Loucy (cell line): ENCODE data around the gene MRPL19.

Experiments used
- H2AFZ ChIP-seq: fragments of 200-600 bp; sonication (generic); 2 replicates; pipeline ENCODE4 v1.6.0; 2016; ENCODE audit warnings: antibody characterized with exemption, mild to moderate bottlenecking, low read length, moderate library complexity
- H3F3A ChIP-seq: fragments of 200-600 bp; 2 replicates; pipeline ENCODE4 v1.6.0; 2016; ENCODE audit warnings: antibody characterized with exemption, low read depth, mild to moderate bottlenecking
- H3K27me3 ChIP-seq: fragments of 200-600 bp; sonication (generic); 2 replicates; pipeline ENCODE4 v1.6.1; 2014; ENCODE audit warnings: low read length, mild to moderate bottlenecking; ENCODE audit not compliant: insufficient read depth, poor library complexity, severe bottlenecking
- H3K36me3 ChIP-seq: fragments of 200-600 bp; sonication (generic); 2 replicates; pipeline ENCODE4 v1.6.1; 2016; ENCODE audit warnings: low read length; ENCODE audit not compliant: insufficient read depth
- H3K4me1 ChIP-seq: fragments of 200-600 bp; sonication (generic); 2 replicates; pipeline ENCODE4 v1.5.1; 2014; ENCODE audit warnings: low read length, mild to moderate bottlenecking; ENCODE audit not compliant: insufficient read depth, poor library complexity, severe bottlenecking
- H3K4me2 ChIP-seq: fragments of 200-600 bp; sonication (generic); 2 replicates; pipeline ENCODE4 v1.6.0; 2014; ENCODE audit warnings: antibody characterized with exemption, low read length, low read depth, mild to moderate bottlenecking; ENCODE audit not compliant: poor library complexity, severe bottlenecking
- H3K4me3 ChIP-seq: fragments of 200-600 bp; sonication (generic); 2 replicates; pipeline ENCODE4 v1.5.1; 2014; ENCODE audit warnings: low read length, mild to moderate bottlenecking, mixed read lengths; ENCODE audit not compliant: poor library complexity, severe bottlenecking
- H3K79me2 ChIP-seq: fragments of 200-600 bp; sonication (generic); 2 replicates; pipeline ENCODE4 v1.6.1; 2014; ENCODE audit warnings: low read length; ENCODE audit not compliant: insufficient read depth
- H3K9ac ChIP-seq: fragments of 200-600 bp; sonication (generic); 2 replicates; pipeline ENCODE4 v1.6.0; 2014; ENCODE audit warnings: mild to moderate bottlenecking, low read depth, low read length, moderate library complexity; ENCODE audit not compliant: poor library complexity, severe bottlenecking
- H3K9me2 ChIP-seq: fragments of 200-600 bp; sonication (generic); replicated peaks from 2 replicates; pipeline ENCODE4 v1.6.1; 2016; ENCODE audit warnings: low read depth, low read length, mixed read lengths
- H3K9me3 ChIP-seq: fragments of 200-600 bp; sonication (generic); 2 replicates; pipeline ENCODE4 v1.6.1; 2014; ENCODE audit warnings: mild to moderate bottlenecking, antibody characterized with exemption, low read length, low read depth; ENCODE audit not compliant: insufficient read depth
- H4K20me1 ChIP-seq: fragments of 200-600 bp; sonication (generic); 2 replicates; pipeline ENCODE4 v1.6.0; 2014; ENCODE audit warnings: antibody characterized with exemption, low read length, mild to moderate bottlenecking; ENCODE audit not compliant: insufficient read depth, poor library complexity, severe bottlenecking
- EZH2phosphoT487 ChIP-seq: fragments of 200-600 bp; IDR thresholded peaks from 2 replicates; pipeline ENCODE4 v1.6.1; 2018; ENCODE audit warnings: antibody characterized with exemption, mild to moderate bottlenecking, moderate library complexity, borderline replicate concordance
- TF ChIP-seq, protein P1 (sequence below): fragments of 200-600 bp; sonication (generic); conservative IDR thresholded peaks from 2 replicates; pipeline ENCODE4 v1.5.1; 2014; ENCODE audit warnings: mild to moderate bottlenecking, antibody characterized with exemption, low read length

MRPL19 gene

DNA sequence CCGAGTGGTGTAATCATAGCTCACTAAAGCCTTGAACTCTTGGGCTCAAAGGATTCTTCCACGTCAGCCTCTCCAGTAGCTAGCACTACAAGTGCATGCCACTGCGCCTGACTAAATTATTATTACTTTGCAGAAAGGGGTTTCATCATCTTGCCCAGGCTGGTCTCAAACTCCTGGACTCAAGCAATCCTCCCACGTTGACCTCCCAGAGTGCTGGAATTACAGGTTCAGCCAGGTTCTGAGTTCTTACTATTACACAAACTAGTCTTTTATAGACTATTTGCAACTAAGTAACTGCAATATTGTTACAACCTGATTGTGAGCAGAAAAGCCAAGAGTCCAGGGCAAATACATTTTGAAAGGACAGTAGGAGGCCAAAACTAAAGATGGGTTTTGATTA lies 35.9 kb upstream of the MRPL19 start:
- no peak overlapping the region for H3K9ac ChIP-seq
- H3K4me3 ChIP-seq, result no peak overlapping the region
- no peak overlapping the region for H3K4me2 ChIP-seq
- no peaks in the 10 kb centered on the region for H3K9me3 ChIP-seq
- TF ChIP-seq, protein P1, sequence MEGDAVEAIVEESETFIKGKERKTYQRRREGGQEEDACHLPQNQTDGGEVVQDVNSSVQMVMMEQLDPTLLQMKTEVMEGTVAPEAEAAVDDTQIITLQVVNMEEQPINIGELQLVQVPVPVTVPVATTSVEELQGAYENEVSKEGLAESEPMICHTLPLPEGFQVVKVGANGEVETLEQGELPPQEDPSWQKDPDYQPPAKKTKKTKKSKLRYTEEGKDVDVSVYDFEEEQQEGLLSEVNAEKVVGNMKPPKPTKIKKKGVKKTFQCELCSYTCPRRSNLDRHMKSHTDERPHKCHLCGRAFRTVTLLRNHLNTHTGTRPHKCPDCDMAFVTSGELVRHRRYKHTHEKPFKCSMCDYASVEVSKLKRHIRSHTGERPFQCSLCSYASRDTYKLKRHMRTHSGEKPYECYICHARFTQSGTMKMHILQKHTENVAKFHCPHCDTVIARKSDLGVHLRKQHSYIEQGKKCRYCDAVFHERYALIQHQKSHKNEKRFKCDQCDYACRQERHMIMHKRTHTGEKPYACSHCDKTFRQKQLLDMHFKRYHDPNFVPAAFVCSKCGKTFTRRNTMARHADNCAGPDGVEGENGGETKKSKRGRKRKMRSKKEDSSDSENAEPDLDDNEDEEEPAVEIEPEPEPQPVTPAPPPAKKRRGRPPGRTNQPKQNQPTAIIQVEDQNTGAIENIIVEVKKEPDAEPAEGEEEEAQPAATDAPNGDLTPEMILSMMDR, result no peak
- TF ChIP-seq EZH2phosphoT487, result no peak
- no peaks in the 10 kb centered on the region for H4K20me1 ChIP-seq
- H3K36me3 ChIP-seq, result no peaks in the 10 kb centered on the region
- H3K9me2 ChIP-seq, result no peaks in the 10 kb centered on the region
- H3K79me2 ChIP-seq, result no peaks in the 10 kb centered on the region
- peaks cover 6% of the 10 kb centered on the region for H3K4me1 ChIP-seq
- H3K27me3 ChIP-seq, result no peaks in the 10 kb centered on the region
- no peak overlapping the region for H2AFZ ChIP-seq
- H3F3A ChIP-seq, result no peaks in the 10 kb centered on the region

DNA sequence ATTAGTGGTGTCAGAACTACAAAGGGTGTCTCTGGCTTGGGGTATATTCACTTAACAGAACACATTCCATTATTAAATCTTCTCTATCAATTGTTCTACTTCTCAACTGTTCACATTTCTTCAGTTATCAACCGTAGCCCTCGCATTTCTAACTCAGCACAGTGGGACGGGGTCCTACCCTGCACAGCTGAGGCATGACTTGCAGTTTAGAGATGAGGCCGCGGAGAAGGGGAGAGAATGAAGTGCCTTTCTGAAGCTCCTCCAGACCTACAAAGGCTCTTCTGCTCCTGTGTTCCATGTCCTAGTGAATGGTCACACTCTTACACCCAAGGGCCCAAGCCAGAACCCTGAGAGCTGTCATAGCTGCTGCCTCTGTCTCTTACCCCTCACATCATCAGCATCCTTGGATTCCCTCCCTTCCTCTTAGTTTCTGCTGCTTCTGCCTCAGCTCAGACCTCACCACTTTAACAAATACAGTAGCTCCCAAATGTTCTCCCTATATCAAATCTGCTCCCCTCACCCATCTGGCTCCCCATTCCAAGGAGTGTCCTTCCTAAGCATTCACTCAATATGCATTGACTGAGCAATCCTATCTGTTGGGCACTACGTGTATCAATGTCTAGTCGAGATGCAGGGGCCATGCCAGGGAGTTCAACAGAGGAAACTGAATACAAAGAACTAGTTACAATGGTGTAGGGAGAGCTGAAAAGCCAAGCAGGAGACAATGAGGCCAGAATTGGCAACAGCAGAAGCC lies 34.3 kb upstream of the MRPL19 start:
- no peaks in the 10 kb centered on the region for H3K27me3 ChIP-seq
- H2AFZ ChIP-seq, result no peak overlapping the region
- no peaks in the 10 kb centered on the region for H3F3A ChIP-seq
- H3K79me2 ChIP-seq, result no peaks in the 10 kb centered on the region
- no peak overlapping the region for H3K4me2 ChIP-seq
- H3K9me2 ChIP-seq, result no peaks in the 10 kb centered on the region
- H3K4me1 ChIP-seq, result peaks cover 6% of the 10 kb centered on the region
- no peak for TF ChIP-seq EZH2phosphoT487
- TF ChIP-seq, protein P1, result no peak
- H3K9me3 ChIP-seq, result no peaks in the 10 kb centered on the region
- no peak overlapping the region for H3K9ac ChIP-seq
- no peaks in the 10 kb centered on the region for H4K20me1 ChIP-seq
- H3K4me3 ChIP-seq, result no peak overlapping the region
- H3K36me3 ChIP-seq, result no peaks in the 10 kb centered on the region

DNA sequence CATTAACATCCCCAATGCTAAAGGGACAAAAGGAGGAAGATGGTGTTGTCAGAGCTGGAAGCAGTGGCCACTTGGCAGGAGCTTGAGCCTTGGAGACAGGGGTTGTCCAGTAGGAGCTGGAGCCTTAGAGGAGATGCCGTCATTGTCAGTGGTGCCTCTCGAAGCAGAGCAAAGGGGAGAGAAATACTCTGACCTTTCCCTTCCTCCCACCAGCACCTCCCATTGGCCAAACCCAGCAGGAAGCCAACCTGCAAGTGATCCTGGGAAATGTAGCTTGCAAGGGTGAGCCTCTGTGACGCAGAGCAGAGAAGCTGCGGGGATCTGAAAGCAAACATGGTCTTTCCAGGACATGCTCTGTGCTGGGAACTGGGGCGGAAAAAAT lies 33.7 kb upstream of the MRPL19 start:
- Histone ChIP-seq H3F3A (no peaks in the 10 kb centered on the region), H3K4me1 (peaks cover 6% of the 10 kb centered on the region), H3K9ac (no peak overlapping the region), H3K9me2 (no peaks in the 10 kb centered on the region), H3K79me2 (no peaks in the 10 kb centered on the region), H3K4me2 (no peak overlapping the region), H2AFZ (no peak overlapping the region), H4K20me1 (no peaks in the 10 kb centered on the region), H3K4me3 (no peak overlapping the region), H3K36me3 (no peaks in the 10 kb centered on the region), H3K27me3 (no peaks in the 10 kb centered on the region), H3K9me3 (no peaks in the 10 kb centered on the region)
- TF ChIP-seq, protein P1, result no peak
- no peak for TF ChIP-seq EZH2phosphoT487
